ENCODE results near the gene GIT2.

The GIT2 gene

GRCh38 chr12:109939504-109939903 lies 56.7 kb downstream of the GIT2 start (continued):
- TF ChIP-seq ZNF544 (tag by site-specific recombination; IDR thresholded peaks at IDR 0.05) = no peak
- peak; percentile 90 for TF ChIP-seq ZNF664 (tag by site-specific recombination; IDR thresholded peaks at IDR 0.05)
- TF ChIP-seq ZSCAN18 (tag by site-specific recombination; IDR thresholded peaks at IDR 0.05) = no peak
- no peak for TF ChIP-seq ZNF132 (tag by site-specific recombination; IDR thresholded peaks at IDR 0.05; ENCODE audit: borderline replicate concordance)
- TF ChIP-seq ZNF24 (tag by site-specific recombination; IDR thresholded peaks at IDR 0.05) = no peak
- TF ChIP-seq GLIS1 (tag by site-specific recombination; IDR thresholded peaks at IDR 0.05) = no peak
- TF ChIP-seq MZF1 (tag by site-specific recombination; IDR thresholded peaks at IDR 0.05; ENCODE audit: borderline replicate concordance) = no peak; the same call in 1 of the 2 replicates
- no peak for TF ChIP-seq ZEB2 (tag by site-specific recombination; IDR thresholded peaks at IDR 0.05)
- no peak for TF ChIP-seq ZNF37A (tag by site-specific recombination; IDR thresholded peaks at IDR 0.05)
- TF ChIP-seq ZNF658 (tag by site-specific recombination; IDR thresholded peaks at IDR 0.05) = no peak
- TF ChIP-seq ZNF768 (tag by site-specific recombination; IDR thresholded peaks at IDR 0.05) = no peak
- no peak for TF ChIP-seq ZNF692 (tag by site-specific recombination; IDR thresholded peaks at IDR 0.05)
- TF ChIP-seq ATF2 (tag by site-specific recombination; IDR thresholded peaks at IDR 0.05; ENCODE audit: low read depth) = no peak
- TF ChIP-seq ZNF248 (tag by site-specific recombination; IDR thresholded peaks at IDR 0.05) = no peak
- no peak for TF ChIP-seq ZNF610 (tag by site-specific recombination; IDR thresholded peaks at IDR 0.05; ENCODE audit: borderline replicate concordance)
- no peak for TF ChIP-seq ZNF324 (tag by site-specific recombination; IDR thresholded peaks at IDR 0.05)
- no peak for TF ChIP-seq ZNF239 (tag by site-specific recombination; IDR thresholded peaks at IDR 0.05)
- peak; percentile 86 for TF ChIP-seq ZNF623 (tag by site-specific recombination; IDR thresholded peaks at IDR 0.05)
- 0 out of 2 replicates have a peak, but pooled peaks have one; percentile 62 for TF ChIP-seq ZNF404 (tag by site-specific recombination; IDR thresholded peaks at IDR 0.05)
- TF ChIP-seq BCL6B (tag by site-specific recombination; IDR thresholded peaks at IDR 0.05) = no peak
- peak; percentile 99 for TF ChIP-seq ZNF394 (tag by site-specific recombination; IDR thresholded peaks at IDR 0.05; ENCODE audit: borderline replicate concordance)
- TF ChIP-seq ZNF121 (tag by site-specific recombination; IDR thresholded peaks at IDR 0.05) = 0 out of 2 replicates have a peak, but pooled peaks have one; percentile 17
- TF ChIP-seq KLF10 (tag by site-specific recombination; IDR thresholded peaks at IDR 0.05) = no peak
- TF ChIP-seq ZBTB8A (tag by site-specific recombination; IDR thresholded peaks at IDR 0.05) = peak; percentile 86
- TF ChIP-seq KLF9 (tag by site-specific recombination; IDR thresholded peaks at IDR 0.05; ENCODE audit: low read depth) = no peak
- TF ChIP-seq ZNF140 (tag by site-specific recombination; IDR thresholded peaks at IDR 0.05) = peak; percentile 95
- no peak for TF ChIP-seq OSR2 (tag by site-specific recombination; IDR thresholded peaks at IDR 0.05)
- TF ChIP-seq PRDM4 (tag by site-specific recombination; IDR thresholded peaks at IDR 0.05) = peak; percentile 13; the same call in 1 of the 2 replicates
- no peak for TF ChIP-seq ZNF792 (tag by site-specific recombination; IDR thresholded peaks at IDR 0.05)
- TF ChIP-seq TRIM28 (IDR thresholded peaks at IDR 0.05; ENCODE audit: borderline replicate concordance, low read length) = no peak
- TF ChIP-seq ZBTB26 (tag by site-specific recombination; optimal IDR thresholded peaks at IDR 0.05) = no peak
